ENCODE results near the gene DGKG. TPM values are rescaled to one million over a fixed set of nuclear protein-coding genes. Genes with fewer than 3 reads are reported as not detected.

Gene DGKG
- total RNA-seq, result 1 to 10 TPM in 1 of 3 donors, under 1 TPM in 2; 0.80 to 6.7 (median 0.96) TPM
- long read RNA-seq, donor 1, partial matches to known transcripts, result 1 of 3 reads
- long read RNA-seq, donor 1, other reads (novel, unspliced or antisense), result 2 of 3 reads
- long read RNA-seq, donor 2, partial matches to known transcripts, result 0 of 1 reads
- long read RNA-seq, donor 2, other reads (novel, unspliced or antisense), result 1 of 1 reads

DNA sequence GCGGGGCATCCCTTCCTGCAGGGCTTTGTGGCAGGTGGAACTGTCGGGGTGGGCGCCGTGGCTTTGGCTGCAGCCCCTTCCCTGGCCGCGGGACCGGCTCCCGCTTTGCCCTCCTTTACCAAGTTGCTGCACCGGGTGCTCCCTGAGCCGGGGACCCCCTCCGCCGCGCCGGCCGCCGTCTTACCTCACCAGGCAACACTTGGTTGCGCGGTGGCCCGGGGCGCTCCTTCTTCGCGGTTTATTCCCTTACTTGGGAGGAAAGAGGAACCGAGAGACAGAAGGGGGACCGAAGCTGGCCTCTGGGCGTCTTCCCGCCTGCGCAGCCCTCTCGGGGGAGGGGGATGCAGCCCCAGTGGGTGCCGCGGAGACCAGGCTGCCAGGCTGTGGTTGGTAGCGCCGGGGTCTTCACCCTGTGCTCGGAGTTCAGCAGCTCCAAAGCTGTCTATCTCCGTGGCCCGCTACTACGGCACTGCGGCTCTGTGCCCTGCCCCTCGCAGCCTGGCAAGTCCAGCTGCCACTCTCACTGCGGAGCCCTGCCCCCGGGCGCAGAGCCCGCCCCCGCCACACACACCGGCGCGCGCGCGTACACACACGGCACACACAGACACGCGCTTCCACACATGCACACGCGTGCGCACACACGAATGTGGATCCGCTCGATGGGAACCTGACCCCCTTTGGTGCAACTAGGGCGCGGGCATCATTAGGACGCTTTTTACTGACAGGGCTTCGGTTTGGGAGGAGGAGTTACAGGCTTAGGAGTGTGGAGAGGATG lies at the start of gene DGKG:
Gene DGKG, minus strand, starts transcription at position 473 of the 775 bp plus-strand sequence. CDS start 41,775 bp downstream, outside the sequence.
- TF ChIP-seq, protein P1, sequence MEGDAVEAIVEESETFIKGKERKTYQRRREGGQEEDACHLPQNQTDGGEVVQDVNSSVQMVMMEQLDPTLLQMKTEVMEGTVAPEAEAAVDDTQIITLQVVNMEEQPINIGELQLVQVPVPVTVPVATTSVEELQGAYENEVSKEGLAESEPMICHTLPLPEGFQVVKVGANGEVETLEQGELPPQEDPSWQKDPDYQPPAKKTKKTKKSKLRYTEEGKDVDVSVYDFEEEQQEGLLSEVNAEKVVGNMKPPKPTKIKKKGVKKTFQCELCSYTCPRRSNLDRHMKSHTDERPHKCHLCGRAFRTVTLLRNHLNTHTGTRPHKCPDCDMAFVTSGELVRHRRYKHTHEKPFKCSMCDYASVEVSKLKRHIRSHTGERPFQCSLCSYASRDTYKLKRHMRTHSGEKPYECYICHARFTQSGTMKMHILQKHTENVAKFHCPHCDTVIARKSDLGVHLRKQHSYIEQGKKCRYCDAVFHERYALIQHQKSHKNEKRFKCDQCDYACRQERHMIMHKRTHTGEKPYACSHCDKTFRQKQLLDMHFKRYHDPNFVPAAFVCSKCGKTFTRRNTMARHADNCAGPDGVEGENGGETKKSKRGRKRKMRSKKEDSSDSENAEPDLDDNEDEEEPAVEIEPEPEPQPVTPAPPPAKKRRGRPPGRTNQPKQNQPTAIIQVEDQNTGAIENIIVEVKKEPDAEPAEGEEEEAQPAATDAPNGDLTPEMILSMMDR (IDR thresholded peaks at IDR 0.05), result no peak
- Histone ChIP-seq H3K4me1 (ENCODE audit: low read depth) (peaks cover 5% of the 10 kb centered on the region), H3K4me3 (no peak within 1 kb of the TSS), H3K36me3 (ENCODE audit: low read depth) (no peaks in the 10 kb centered on the region), H3K9me3 (no peaks in the 10 kb centered on the region)
- intact Hi-C loops (cut with DNase I, micrococcal nuclease), result no loop called here
- ATAC-seq (peak; percentile 78), DNase-seq (peak; percentile 28 to 66 (median 61))

DNA sequence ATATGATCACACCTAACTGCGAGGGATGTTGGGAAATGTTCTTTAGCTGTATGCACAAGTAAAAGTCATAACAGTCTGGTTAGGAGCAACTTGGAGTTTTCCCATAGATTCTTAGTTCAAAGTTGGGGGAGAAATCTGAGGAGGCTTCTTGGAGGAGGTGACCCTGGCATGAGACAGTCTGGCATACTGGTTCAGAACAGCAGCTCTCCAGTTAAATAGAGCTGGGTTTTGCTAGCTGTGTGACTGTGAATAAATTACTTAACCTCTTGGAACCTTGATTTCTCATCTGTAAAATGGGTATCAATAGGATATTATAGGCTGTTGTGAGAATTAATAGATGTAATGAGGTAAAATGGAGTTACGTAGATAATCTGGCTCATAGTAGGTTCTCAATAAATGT lies 49.1 kb upstream of the DGKG start:
- no peak for ATAC-seq
- DNase-seq, result no peak

DNA sequence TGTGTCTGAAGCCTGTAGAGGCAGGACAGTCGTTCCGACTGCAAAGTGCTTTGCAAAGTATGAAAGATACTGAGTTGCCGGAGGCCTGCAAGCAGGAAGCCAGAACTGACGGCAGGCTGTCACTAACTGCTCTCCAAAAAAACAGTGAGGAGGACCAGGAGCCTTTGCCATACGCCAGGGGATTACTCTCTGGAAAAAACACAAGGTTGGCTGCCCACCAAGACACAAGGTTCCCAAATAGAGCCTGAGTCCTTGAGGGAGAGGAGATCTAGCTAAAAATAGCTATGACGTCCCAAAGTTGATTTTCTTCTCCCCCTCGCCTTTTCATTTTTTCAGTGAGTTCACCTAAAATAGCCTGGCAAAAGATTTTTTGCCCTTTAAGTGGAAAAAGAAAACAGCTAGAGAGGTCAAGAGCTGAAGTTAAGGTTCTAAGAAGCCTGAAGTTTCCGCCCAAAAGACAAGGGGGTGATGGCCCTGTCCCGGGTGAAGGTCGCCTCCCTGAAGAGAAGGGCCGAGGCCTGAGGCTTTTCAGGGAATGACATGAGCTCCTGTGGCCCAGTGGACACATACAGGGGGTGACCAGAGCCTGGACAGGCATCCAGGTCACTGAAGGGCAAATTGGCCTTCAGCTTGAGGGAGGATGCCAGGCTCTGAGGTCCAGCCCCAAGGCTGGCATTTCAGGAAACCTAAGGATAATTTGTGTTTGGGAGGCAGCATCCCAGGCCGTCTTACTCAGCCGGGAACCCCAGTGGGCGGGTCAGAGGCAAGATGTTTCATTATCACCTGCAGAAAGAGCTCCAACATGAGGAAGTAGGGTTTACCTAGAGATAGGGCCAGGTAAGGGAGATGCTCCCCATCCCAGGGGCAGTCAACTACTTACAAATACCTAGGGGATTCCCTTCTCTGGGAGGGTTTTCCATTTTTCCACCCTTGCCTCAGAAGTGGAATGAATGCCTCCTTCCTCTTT lies 44.9 kb upstream of the DGKG start:
- intact Hi-C loops (cut with DNase I, micrococcal nuclease), result no loop called here
- no peaks in the 10 kb centered on the region for H3K36me3 ChIP-seq (ENCODE audit: low read depth)
- ATAC-seq (no peak), DNase-seq (peak in 1 of 3 donors; percentile 15)
- H3K4me3 ChIP-seq, result no peak overlapping the region
- TF ChIP-seq, protein P1 (IDR thresholded peaks at IDR 0.05), result no peak
- H3K4me1 ChIP-seq (ENCODE audit: low read depth), result no peaks in the 10 kb centered on the region
- H3K9me3 ChIP-seq, result no peaks in the 10 kb centered on the region

More for the DNA sequence above, 49.1 kb upstream of the DGKG start:
- Histone ChIP-seq H3K4me3 (no peak overlapping the region), H3K36me3 (ENCODE audit: low read depth) (no peaks in the 10 kb centered on the region), H3K9me3 (no peaks in the 10 kb centered on the region), H3K4me1 (ENCODE audit: low read depth) (no peaks in the 10 kb centered on the region)
- TF ChIP-seq, protein P1 (IDR thresholded peaks at IDR 0.05), result no peak
- intact Hi-C loops (cut with DNase I, micrococcal nuclease), result no loop called here

DNA sequence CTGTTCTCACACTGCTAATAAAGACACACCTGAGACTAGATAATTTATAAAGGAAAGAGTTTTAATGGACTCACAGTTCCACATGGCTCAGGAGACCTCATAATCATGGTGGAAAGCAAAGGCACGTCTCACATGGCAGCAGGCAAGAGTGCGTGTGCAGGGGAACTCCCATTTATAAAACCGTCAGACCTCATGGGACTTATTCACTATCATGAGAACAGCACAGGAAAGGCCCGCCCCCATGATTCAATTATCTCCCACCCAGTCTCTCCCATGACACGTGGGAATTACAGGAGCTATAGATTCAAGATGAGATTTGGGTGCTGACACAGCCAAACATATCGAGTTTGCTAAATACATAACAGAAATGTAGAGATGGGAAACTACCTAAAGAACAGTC lies 39.5 kb upstream of the DGKG start:
- ATAC-seq (no peak), DNase-seq (no peak)
- TF ChIP-seq, protein P1 (IDR thresholded peaks at IDR 0.05), result no peak
- H3K4me3 ChIP-seq, result no peak overlapping the region
- H3K4me1 ChIP-seq (ENCODE audit: low read depth), result no peaks in the 10 kb centered on the region
- no peaks in the 10 kb centered on the region for H3K9me3 ChIP-seq
- intact Hi-C loops (cut with DNase I, micrococcal nuclease), result no loop called here
- no peaks in the 10 kb centered on the region for H3K36me3 ChIP-seq (ENCODE audit: low read depth)

DNA sequence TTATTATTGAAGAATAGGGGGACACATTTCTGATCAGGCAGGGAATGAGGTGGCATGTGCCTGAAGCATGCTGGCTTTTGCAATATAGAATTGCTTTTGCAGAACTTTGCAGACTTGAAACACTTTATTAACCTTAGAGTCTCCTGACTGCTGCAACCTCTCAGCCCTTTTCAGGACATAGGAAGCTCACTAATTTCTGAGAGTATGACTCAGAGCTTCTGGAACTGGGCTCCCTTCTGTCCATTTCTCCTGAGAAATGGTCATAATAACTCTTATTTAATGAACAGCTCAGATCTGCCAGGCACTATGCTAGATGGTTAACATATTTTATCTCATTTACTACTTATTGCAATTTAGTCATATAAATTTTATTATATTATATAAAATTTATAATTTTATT lies 38.6 kb upstream of the DGKG start:
- intact Hi-C loops (cut with DNase I, micrococcal nuclease), result no loop called here
- no peak for ATAC-seq

More for the DNA sequence above, 38.6 kb upstream of the DGKG start:
- Histone ChIP-seq H3K9me3 (no peaks in the 10 kb centered on the region), H3K4me1 (ENCODE audit: low read depth) (no peaks in the 10 kb centered on the region), H3K4me3 (no peak overlapping the region), H3K36me3 (ENCODE audit: low read depth) (no peaks in the 10 kb centered on the region)
- no peak for DNase-seq
- TF ChIP-seq, protein P1 (IDR thresholded peaks at IDR 0.05), result no peak
